Loucy (cell line): ENCODE results near the gene NLRC4.

ENCODE experiments used
- H2AFZ ChIP-seq: fragments of 200-600 bp; sonication (generic); 2 replicates; pipeline ENCODE4 v1.6.0; 2016; ENCODE audit warnings: antibody characterized with exemption, mild to moderate bottlenecking, low read length, moderate library complexity
- H3F3A ChIP-seq: fragments of 200-600 bp; 2 replicates; pipeline ENCODE4 v1.6.0; 2016; ENCODE audit warnings: antibody characterized with exemption, low read depth, mild to moderate bottlenecking
- H3K27me3 ChIP-seq: fragments of 200-600 bp; sonication (generic); 2 replicates; pipeline ENCODE4 v1.6.1; 2014; ENCODE audit warnings: low read length, mild to moderate bottlenecking; ENCODE audit not compliant: insufficient read depth, poor library complexity, severe bottlenecking
- H3K36me3 ChIP-seq: fragments of 200-600 bp; sonication (generic); 2 replicates; pipeline ENCODE4 v1.6.1; 2016; ENCODE audit warnings: low read length; ENCODE audit not compliant: insufficient read depth
- H3K4me1 ChIP-seq: fragments of 200-600 bp; sonication (generic); 2 replicates; pipeline ENCODE4 v1.5.1; 2014; ENCODE audit warnings: low read length, mild to moderate bottlenecking; ENCODE audit not compliant: insufficient read depth, poor library complexity, severe bottlenecking
- H3K4me2 ChIP-seq: fragments of 200-600 bp; sonication (generic); 2 replicates; pipeline ENCODE4 v1.6.0; 2014; ENCODE audit warnings: antibody characterized with exemption, low read length, low read depth, mild to moderate bottlenecking; ENCODE audit not compliant: poor library complexity, severe bottlenecking
- H3K4me3 ChIP-seq: fragments of 200-600 bp; sonication (generic); 2 replicates; pipeline ENCODE4 v1.5.1; 2014; ENCODE audit warnings: low read length, mild to moderate bottlenecking, mixed read lengths; ENCODE audit not compliant: poor library complexity, severe bottlenecking
- H3K79me2 ChIP-seq: fragments of 200-600 bp; sonication (generic); 2 replicates; pipeline ENCODE4 v1.6.1; 2014; ENCODE audit warnings: low read length; ENCODE audit not compliant: insufficient read depth
- H3K9ac ChIP-seq: fragments of 200-600 bp; sonication (generic); 2 replicates; pipeline ENCODE4 v1.6.0; 2014; ENCODE audit warnings: mild to moderate bottlenecking, low read depth, low read length, moderate library complexity; ENCODE audit not compliant: poor library complexity, severe bottlenecking
- H3K9me2 ChIP-seq: fragments of 200-600 bp; sonication (generic); replicated peaks from 2 replicates; pipeline ENCODE4 v1.6.1; 2016; ENCODE audit warnings: low read depth, low read length, mixed read lengths
- H3K9me3 ChIP-seq: fragments of 200-600 bp; sonication (generic); 2 replicates; pipeline ENCODE4 v1.6.1; 2014; ENCODE audit warnings: mild to moderate bottlenecking, antibody characterized with exemption, low read length, low read depth; ENCODE audit not compliant: insufficient read depth
- H4K20me1 ChIP-seq: fragments of 200-600 bp; sonication (generic); 2 replicates; pipeline ENCODE4 v1.6.0; 2014; ENCODE audit warnings: antibody characterized with exemption, low read length, mild to moderate bottlenecking; ENCODE audit not compliant: insufficient read depth, poor library complexity, severe bottlenecking
- CTCF ChIP-seq: fragments of 200-600 bp; sonication (generic); conservative IDR thresholded peaks from 2 replicates; pipeline ENCODE4 v1.5.1; 2014; ENCODE audit warnings: mild to moderate bottlenecking, antibody characterized with exemption, low read length
- EZH2phosphoT487 ChIP-seq: fragments of 200-600 bp; IDR thresholded peaks from 2 replicates; pipeline ENCODE4 v1.6.1; 2018; ENCODE audit warnings: antibody characterized with exemption, mild to moderate bottlenecking, moderate library complexity, borderline replicate concordance

The NLRC4 gene

GRCh38 chr2:32258242-32258641, 6.4 kb downstream of the NLRC4 start:
- Histone ChIP-seq H3K4me3 (no peak overlapping the region), H3F3A (no peaks in the 10 kb centered on the region), H3K9me3 (no peaks in the 10 kb centered on the region), H2AFZ (no peak overlapping the region), H3K27me3 (no peaks in the 10 kb centered on the region), H4K20me1 (no peaks in the 10 kb centered on the region), H3K4me1 (no peaks in the 10 kb centered on the region), H3K79me2 (no peaks in the 10 kb centered on the region), H3K9ac (no peak overlapping the region), H3K9me2 (no peaks in the 10 kb centered on the region), H3K4me2 (no peak overlapping the region), H3K36me3 (no peaks in the 10 kb centered on the region)
- TF ChIP-seq EZH2phosphoT487 (no peak), CTCF (no peak)

- no peaks in the 10 kb centered on the region for H3K27me3 ChIP-seq
- H3K4me1 ChIP-seq, result no peaks in the 10 kb centered on the region
- no peak overlapping the region for H2AFZ ChIP-seq
- H3K4me3 ChIP-seq, result no peak overlapping the region
- no peak overlapping the region for H3K4me2 ChIP-seq
- H3F3A ChIP-seq, result no peaks in the 10 kb centered on the region
- H3K36me3 ChIP-seq, result no peaks in the 10 kb centered on the region
- no peaks in the 10 kb centered on the region for H4K20me1 ChIP-seq
- H3K79me2 ChIP-seq, result no peaks in the 10 kb centered on the region
- no peak overlapping the region for H3K9ac ChIP-seq
- no peaks in the 10 kb centered on the region for H3K9me2 ChIP-seq
- no peaks in the 10 kb centered on the region for H3K9me3 ChIP-seq
- no peak for TF ChIP-seq CTCF
- TF ChIP-seq EZH2phosphoT487, result no peak
Measured at GRCh38 chr2:32250290-32250689, 14.4 kb downstream of the NLRC4 start.

GRCh38 chr2:32249731-32250236, 14.9 kb downstream of the NLRC4 start:
- H3K36me3 ChIP-seq, result no peaks in the 10 kb centered on the region
- H3F3A ChIP-seq, result no peaks in the 10 kb centered on the region
- no peaks in the 10 kb centered on the region for H3K79me2 ChIP-seq
- no peaks in the 10 kb centered on the region for H3K9me3 ChIP-seq
- no peak overlapping the region for H2AFZ ChIP-seq
- no peak overlapping the region for H3K4me3 ChIP-seq
- no peaks in the 10 kb centered on the region for H4K20me1 ChIP-seq
- no peaks in the 10 kb centered on the region for H3K9me2 ChIP-seq
- no peak for TF ChIP-seq CTCF
- no peak for TF ChIP-seq EZH2phosphoT487
- no peak overlapping the region for H3K4me2 ChIP-seq
- no peaks in the 10 kb centered on the region for H3K4me1 ChIP-seq
- H3K27me3 ChIP-seq, result no peaks in the 10 kb centered on the region
- H3K9ac ChIP-seq, result no peak overlapping the region
